Measurements from ENCODE around the gene ZFAND3. TPM values are rescaled to one million over a fixed set of nuclear protein-coding genes. Genes with fewer than 3 reads are reported as not detected.

The ZFAND3 gene
- total RNA-seq, 1 donor from 2014 or later, result 16.5 TPM

GRCh38 chr6:38085031-38085430 lies 265.5 kb downstream of the ZFAND3 start:
- no peak for DNase-seq (ENCODE audit: low read depth in 2 of 2)

DNA sequence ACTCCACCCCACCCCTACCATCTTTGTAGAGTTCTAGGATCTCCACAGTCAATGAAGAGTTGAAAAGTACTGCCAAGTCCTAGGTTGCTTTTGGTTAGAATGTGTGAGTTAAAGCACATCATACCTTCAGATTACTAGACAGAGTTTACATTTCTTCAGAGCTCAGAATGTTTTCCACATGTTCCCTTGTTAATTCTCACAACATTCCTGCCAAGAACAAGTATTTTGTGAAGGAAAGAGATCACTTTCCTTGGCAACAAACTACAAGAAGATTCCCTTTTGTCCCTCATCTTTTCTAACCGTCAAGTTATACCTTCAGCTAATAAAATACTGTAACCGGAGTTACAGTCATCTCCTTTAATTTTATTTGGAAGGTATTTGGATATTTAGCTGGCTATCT lies 266.8 kb downstream of the ZFAND3 start:
- DNase-seq (ENCODE audit: low read depth in 2 of 2), result no peak

DNA sequence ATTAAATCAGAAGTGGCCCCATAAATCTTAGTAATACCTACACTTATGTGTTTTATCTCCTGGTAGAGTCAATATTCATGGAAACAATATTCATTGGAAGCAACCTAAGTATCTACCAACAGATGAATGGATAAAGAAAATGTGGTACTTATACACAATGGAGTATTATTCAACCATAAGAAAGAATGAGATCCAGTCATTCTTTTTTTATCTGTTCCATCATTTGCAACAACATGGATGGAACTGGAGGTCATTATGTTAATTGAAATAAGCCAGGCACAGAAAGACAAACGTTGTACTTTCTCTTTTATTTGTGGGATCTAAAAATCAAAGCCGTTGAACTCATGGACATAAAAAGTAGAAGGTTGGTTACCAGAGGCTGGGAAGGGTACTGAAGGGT lies 268.5 kb downstream of the ZFAND3 start:
- DNase-seq (ENCODE audit: low read depth in 2 of 2), result no peak

DNA sequence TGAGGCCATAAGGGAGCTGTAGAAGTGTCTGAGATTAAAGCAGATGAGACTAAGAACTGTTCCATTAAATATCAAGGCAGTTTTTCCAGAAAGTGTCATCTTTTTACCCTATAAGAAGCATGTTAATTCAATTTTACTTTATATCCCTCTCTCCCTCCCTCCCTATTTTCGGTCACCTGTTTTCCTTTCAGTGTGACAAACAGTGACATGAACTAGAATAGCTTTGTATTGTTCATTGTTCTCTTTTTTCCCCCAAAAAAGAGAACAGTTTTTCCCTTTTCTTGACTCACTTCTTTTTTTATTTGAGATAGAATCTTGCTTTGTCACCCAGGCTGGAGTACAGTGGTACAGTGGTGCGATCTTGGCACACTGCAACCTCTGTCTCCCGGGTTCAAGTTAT lies 269.3 kb downstream of the ZFAND3 start:
- DNase-seq (ENCODE audit: low read depth in 2 of 2), result no peak

DNA sequence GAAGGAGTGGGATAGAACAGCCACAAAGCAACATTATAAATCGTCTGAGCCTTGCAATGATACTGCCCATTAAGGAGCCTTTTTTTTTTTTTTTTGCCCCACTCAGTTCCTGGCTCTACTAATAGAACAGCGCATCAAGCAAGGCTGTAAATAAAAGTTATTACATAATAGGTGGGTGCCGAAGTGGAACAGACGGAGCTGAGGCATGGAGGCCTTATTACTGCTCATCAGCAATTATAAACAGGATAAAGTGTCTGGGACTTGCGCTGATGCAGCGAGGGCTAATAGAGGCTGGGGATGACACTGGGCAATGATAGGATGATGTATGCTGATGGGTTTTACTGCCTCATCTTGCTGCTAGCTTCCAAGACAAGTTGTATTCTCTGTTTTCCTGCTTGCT lies 272.1 kb downstream of the ZFAND3 start:
- no peak for DNase-seq (ENCODE audit: low read depth in 2 of 2)

GRCh38 chr6:38092465-38092864 lies 272.9 kb downstream of the ZFAND3 start:
- no peak for DNase-seq (ENCODE audit: low read depth in 2 of 2)

DNA sequence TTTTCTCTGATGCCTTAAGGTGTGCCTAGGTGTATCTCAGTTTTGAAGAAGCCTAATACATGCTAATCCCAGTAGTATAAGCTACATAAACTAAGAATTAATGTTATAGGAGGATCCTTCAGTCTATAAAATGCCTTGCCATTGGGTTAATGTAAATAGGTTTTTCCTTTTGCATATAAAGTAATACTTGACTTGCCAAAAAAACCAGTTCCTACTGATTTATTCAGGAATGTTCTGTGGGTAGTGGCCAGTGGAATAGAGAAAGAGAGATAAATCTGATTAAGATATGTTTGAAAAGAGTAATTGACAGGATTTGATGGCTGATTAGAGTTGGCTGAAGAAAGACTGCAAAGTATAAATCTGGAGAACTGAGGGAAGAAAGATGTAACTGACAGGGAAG lies 273.4 kb downstream of the ZFAND3 start:
- no peak for DNase-seq (ENCODE audit: low read depth in 2 of 2)

DNA sequence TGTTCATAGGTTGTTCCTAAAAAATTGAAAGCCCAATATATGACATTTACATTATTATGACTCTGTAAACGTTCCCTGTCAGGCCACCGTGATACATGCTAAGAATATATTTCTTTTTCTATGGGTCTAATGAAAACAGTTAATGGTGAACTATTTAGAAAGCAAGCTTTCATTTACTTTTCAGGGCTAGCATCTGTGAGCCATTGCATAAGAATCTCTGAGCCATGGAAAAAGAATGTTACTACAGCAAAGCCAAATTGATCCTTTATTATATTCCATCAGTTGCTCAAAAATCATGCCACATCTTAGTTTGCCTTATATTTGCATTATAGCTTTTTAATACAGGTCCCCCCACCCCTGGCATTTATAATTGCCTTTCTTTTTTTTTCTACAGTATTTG lies 275.5 kb downstream of the ZFAND3 start:
- DNase-seq (ENCODE audit: low read depth in 2 of 2), result no peak

- no peak for DNase-seq (ENCODE audit: low read depth in 2 of 2)
Observed at GRCh38 chr6:38099221-38099620, 279.7 kb downstream of the ZFAND3 start.

DNA sequence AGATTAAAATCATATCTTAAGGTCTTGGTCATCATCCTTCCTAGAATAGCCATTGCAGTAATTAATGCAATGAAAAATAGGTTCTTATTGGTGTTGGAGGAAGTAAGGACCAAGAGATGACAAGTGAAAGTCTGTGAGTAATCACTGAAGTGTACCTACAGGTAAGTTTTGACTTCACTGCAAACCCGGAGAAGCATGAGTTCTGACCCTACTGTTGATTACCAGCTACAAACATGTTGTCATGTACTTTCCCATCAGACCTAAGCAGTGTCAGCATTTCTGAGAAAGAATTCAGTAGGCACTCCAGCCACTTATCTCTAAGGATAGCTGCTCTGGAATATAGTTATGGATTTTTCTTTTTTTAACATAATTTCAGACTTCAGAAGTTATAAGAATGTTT lies 280.9 kb downstream of the ZFAND3 start:
- no peak for DNase-seq (ENCODE audit: low read depth in 2 of 2)

DNA sequence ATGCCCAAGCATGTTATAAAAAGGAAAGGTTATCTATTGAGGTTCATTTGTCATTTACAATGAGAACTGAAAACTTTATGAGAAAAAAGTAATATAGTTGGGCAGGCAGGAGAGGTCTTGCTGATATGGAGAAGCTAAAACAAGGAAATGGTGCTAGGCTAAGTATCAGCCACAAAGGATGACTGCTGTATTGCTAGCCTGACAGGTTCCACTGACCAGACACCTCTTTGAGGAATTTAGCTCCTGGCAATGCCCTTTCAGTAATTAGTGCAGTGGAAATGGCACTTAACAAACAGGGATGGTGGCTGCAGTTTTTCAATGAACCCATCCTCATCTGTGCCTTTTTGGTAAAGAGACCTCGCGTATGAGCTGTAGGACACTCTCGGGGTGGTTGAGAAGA lies 284.4 kb downstream of the ZFAND3 start:
- DNase-seq (ENCODE audit: low read depth in 2 of 2), result no peak

- DNase-seq (ENCODE audit: low read depth in 2 of 2), result no peak
Observed at GRCh38 chr6:38105066-38105465, 285.5 kb downstream of the ZFAND3 start.

DNA sequence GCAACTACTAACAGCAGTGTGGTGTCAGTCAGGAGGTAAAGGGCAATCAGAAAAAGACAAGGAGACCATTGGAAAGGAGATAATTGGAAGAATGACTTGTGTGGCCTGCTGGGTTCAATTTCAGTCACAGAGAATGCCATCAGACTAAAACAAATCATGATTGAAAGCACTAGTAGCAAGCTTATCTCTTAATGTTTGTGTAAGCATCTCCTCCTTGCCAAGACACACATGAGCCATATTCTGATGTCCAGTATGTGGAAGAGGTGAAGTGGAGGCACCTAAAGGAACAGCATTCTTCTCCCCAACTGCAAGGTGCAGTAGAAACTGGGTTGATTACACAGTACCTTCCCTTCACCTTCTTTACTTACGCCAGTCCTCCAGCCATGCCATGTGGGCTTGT lies 287.5 kb downstream of the ZFAND3 start:
- DNase-seq (ENCODE audit: low read depth in 2 of 2), result no peak

DNA sequence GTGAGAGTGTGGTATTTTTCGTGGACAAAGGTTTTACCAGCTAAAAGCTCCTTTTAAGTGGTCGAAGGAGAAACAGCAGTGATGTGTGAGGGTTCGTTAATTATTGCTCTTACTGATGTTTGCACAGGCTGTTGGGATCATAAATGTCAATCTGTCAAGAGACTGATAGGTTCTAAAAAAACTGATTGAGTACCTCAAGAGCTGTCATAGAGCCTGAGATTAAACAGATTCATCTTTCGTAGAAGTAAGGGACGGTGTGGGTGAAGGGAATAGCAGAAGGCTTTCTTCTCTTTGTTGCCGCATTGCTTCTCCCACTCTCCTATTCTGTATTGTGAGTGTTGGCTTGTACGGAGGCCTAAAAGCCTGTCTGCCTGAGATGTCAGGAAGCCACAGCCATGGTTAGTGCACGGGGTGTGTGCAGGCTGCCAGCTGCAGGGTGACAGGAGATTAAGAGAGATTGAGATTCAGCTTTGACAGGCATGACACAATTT lies 291.0 kb downstream of the ZFAND3 start:
- DNase-seq (ENCODE audit: low read depth in 2 of 2), result peak; percentile 9 to 24

- no peak for DNase-seq (ENCODE audit: low read depth in 2 of 2)
Observed at GRCh38 chr6:38112181-38112580, 292.7 kb downstream of the ZFAND3 start.

GRCh38 chr6:38113825-38114576 lies 294.5 kb downstream of the ZFAND3 start:
- no peak for DNase-seq (ENCODE audit: low read depth in 2 of 2)

- DNase-seq (ENCODE audit: low read depth in 2 of 2), result no peak
Observed at GRCh38 chr6:38114976-38115625, 295.6 kb downstream of the ZFAND3 start.

DNA sequence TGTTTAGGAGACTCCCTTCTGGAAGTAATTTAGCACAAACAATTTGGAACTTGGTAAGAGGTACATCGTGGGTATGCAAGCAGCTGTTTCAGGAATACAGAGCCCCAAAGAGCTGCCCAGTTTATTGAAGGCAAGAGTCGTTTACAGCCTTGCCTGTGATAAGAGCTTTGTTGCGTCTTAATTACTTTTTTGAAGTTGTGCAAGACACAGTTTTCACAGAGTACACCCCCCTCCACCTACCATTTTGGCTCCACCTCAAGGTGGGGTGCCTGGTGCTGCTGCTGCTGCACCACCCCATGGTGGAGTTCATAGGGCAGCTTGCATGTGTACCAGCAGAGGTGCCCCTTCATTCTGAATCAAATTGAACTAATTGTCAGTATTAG lies 296.1 kb downstream of the ZFAND3 start:
- DNase-seq (ENCODE audit: low read depth in 2 of 2), result no peak

GRCh38 chr6:38116248-38116647 lies 296.7 kb downstream of the ZFAND3 start:
- no peak for DNase-seq (ENCODE audit: low read depth in 2 of 2)

DNA sequence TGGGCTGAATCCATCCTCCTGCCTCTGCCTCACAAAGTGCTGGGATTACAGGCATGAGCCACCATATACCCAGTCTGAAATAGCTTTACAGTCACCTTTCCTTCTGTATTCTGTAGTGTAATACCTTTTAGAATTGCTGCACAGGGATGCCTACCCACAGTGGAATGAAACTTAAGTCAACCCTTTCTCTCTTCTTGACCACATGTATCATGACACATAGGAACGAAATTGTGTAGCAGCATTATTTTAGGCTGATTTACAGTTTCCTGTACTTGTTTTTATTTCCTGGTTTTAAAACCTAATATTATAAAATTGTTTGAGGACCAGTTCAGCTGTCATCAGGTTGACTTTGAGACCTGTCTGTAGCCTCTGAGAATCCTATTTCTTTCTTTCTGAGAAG lies 297.8 kb downstream of the ZFAND3 start:
- peak; percentile 57 to 59 for DNase-seq (ENCODE audit: low read depth in 2 of 2)

DNA sequence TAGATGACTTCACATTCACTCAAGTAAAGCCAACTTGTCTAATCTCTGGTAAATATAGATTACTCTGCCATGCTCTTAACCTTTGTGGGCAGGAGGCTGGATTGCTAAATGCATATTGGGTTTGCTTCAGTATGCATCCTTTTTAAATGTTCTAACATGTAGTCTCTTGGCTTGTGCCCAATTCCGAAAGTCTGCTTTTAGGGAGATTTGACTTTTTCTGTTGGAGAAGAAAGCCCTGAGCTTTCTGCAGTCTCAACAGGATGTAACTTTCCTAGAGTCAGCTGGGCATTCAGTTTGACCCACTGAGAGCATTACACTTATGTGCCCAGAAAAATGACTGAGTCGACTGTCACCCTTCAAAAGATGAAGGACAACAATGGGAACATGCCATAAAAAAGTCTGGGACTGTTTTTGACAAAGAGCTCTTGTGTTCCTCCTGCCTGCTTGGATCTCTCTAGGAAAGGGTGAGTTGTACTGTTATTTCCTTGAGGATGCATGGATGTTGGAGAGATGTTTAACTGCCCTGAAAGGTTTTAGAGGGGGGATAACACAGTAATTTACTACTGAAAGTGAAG lies 299.4 kb downstream of the ZFAND3 start:
- no peak for DNase-seq (ENCODE audit: low read depth in 2 of 2)

- DNase-seq (ENCODE audit: low read depth in 2 of 2), result no peak
Observed at GRCh38 chr6:38119516-38119915, 300.0 kb downstream of the ZFAND3 start.

All from lung microvascular endothelial cell (primary cell).